Fibroblast of villous mesenchyme (primary cell): Measurements from ENCODE around the gene SPR. TPM values are rescaled to one million over a fixed set of nuclear protein-coding genes. Genes with fewer than 3 reads are reported as not detected.

Experiments used
- DNase-seq: peaks from one replicate; pipeline ENCODE4 v3.0.0-alpha.2; 2010; ENCODE audit warnings: low read depth
- H3K4me3 ChIP-seq: 2 replicates; pipeline ENCODE4 v1.5.1; 2011; ENCODE audit warnings: low read depth, mild to moderate bottlenecking, low read length
- CTCF ChIP-seq: IDR thresholded peaks from 2 replicates; pipeline ENCODE4 v1.5.1; 2012; ENCODE audit warnings: low read depth, mild to moderate bottlenecking, low read length; ENCODE audit not compliant: insufficient read depth
- total RNA-seq: library from RNA; depleted of rRNA; stranded (reverse); fragments of >200 nt; gene quantifications from 2 replicates; pipeline ENCODE4 v1.2.3, GENCODE V29; 2012

The SPR gene
- total RNA-seq, 1 donor = 22.0 TPM

- no peak for TF ChIP-seq CTCF
- H3K4me3 ChIP-seq = no peak overlapping the region
- no peak for DNase-seq
Observed at GRCh38 chr2:72932805-72933204, 45.6 kb downstream of the SPR start.

GRCh38 chr2:72933207-72933606 lies 46.0 kb downstream of the SPR start:
- no peak for DNase-seq
- no peak for TF ChIP-seq CTCF
- no peak overlapping the region for H3K4me3 ChIP-seq

- no peak for DNase-seq
- H3K4me3 ChIP-seq = no peak overlapping the region
- no peak for TF ChIP-seq CTCF
Observed at GRCh38 chr2:72933646-72934151, 46.5 kb downstream of the SPR start.

- no peak for DNase-seq
- TF ChIP-seq CTCF = peak; percentile 14
- H3K4me3 ChIP-seq = no peak overlapping the region
Observed at GRCh38 chr2:72934683-72935610, 47.7 kb downstream of the SPR start.

- no peak for DNase-seq
- TF ChIP-seq CTCF = no peak
- no peak overlapping the region for H3K4me3 ChIP-seq
Observed at GRCh38 chr2:72935611-72935957, 48.4 kb downstream of the SPR start.

- TF ChIP-seq CTCF = no peak
- no peak for DNase-seq
- no peak overlapping the region for H3K4me3 ChIP-seq
Observed at GRCh38 chr2:72936660-72937355, 49.6 kb downstream of the SPR start.

- no peak overlapping the region for H3K4me3 ChIP-seq
- DNase-seq = no peak
- TF ChIP-seq CTCF = no peak
Observed at GRCh38 chr2:72937356-72937669, 50.1 kb downstream of the SPR start.
